Measurements from ENCODE around the gene SEMA3C.

SEMA3C gene

DNA sequence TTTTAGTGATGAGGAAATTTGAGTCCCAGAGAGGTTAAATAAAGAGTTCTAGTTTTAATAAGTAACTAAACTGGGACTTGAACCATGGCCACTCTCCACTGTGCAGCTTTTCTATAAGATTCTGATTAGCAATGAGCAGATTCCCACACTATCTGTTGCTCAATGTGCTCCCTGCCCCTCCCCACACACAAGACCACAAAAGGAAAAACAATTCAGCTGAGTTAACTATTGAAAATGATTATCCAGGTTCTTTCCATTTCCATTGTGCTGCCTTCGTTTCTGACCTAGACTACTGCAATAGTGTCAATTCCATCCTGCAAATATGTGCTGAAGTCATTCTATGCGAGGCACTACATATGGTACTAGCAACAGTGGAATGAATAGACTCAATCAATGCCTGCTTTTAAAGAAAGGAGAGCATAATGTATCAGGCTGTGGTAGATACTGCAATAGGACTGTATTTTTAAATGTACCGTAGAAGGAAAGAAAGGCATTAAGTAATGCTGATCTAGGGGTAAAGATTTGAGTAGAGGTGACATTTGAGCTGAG is 97.0 kb downstream of the SEMA3C start:
- Histone ChIP-seq H3K27me3 (ENCODE audit: control insufficient read depth, insufficient read depth, low read length) (no peaks in the 10 kb centered on the region), H3K9ac (ENCODE audit: low read length) (no peak overlapping the region), H3K9me3 (ENCODE audit: control insufficient read depth, insufficient read depth, low read depth, low read length) (no peaks in the 10 kb centered on the region), H3K27ac (ENCODE audit: low read depth, low read length) (no peak overlapping the region), H3K36me3 (ENCODE audit: control insufficient read depth, insufficient read depth, low read length) (no peaks in the 10 kb centered on the region), H3K4me3 (ENCODE audit: low read depth, low read length) (no peak overlapping the region), H3K4me1 (ENCODE audit: control insufficient read depth, insufficient read depth, low read length) (no peaks in the 10 kb centered on the region)

DNA sequence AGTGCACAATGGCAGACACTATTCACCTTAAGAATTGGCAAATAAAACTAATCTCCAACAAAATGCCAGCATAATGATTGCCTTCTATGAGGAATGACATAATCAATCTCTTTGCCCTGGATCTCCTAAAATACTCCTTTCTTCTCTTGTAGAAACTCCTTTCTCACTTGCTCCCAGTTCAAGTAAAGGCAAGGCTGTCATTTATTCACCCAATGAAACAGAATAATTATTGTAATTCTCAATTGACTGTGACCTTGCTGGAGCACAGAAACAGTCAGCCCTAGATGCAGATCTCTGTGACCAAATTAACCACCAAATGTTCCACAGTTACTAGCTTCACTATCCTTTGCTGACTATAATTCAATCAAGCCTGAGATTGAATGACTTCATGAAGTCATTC is 99.3 kb downstream of the SEMA3C start:
- Histone ChIP-seq H3K36me3 (ENCODE audit: control insufficient read depth, insufficient read depth, low read length) (no peaks in the 10 kb centered on the region), H3K4me3 (ENCODE audit: low read depth, low read length) (no peak overlapping the region), H3K4me1 (ENCODE audit: control insufficient read depth, insufficient read depth, low read length) (no peaks in the 10 kb centered on the region), H3K9ac (ENCODE audit: low read length) (no peak overlapping the region), H3K27ac (ENCODE audit: low read depth, low read length) (no peak overlapping the region), H3K9me3 (ENCODE audit: control insufficient read depth, insufficient read depth, low read depth, low read length) (no peaks in the 10 kb centered on the region), H3K27me3 (ENCODE audit: control insufficient read depth, insufficient read depth, low read length) (no peaks in the 10 kb centered on the region)

DNA sequence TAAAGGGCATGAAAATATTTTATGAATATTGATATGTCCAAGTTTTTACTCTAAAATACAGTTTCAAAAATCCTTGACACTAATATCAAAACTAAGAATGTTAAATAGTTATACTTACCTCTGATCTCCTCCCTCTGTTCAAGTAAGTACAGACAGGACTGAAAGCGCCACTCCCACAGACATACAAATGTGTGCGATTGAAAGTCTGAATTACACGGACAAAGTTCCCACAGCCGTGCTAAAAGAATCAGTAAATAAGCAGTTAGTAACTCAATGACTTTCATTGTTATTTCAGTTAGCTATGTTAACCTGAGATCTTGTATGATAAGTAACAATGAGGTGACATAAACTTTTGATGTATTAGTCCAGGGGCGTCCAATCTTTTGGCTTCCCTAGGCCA is 100.7 kb downstream of the SEMA3C start:
- Histone ChIP-seq H3K27me3 (ENCODE audit: control insufficient read depth, insufficient read depth, low read length) (no peaks in the 10 kb centered on the region), H3K4me1 (ENCODE audit: control insufficient read depth, insufficient read depth, low read length) (no peaks in the 10 kb centered on the region), H3K9me3 (ENCODE audit: control insufficient read depth, insufficient read depth, low read depth, low read length) (no peaks in the 10 kb centered on the region), H3K36me3 (ENCODE audit: control insufficient read depth, insufficient read depth, low read length) (no peaks in the 10 kb centered on the region), H3K27ac (ENCODE audit: low read depth, low read length) (no peak overlapping the region), H3K9ac (ENCODE audit: low read length) (no peak overlapping the region), H3K4me3 (ENCODE audit: low read depth, low read length) (no peak overlapping the region)

DNA sequence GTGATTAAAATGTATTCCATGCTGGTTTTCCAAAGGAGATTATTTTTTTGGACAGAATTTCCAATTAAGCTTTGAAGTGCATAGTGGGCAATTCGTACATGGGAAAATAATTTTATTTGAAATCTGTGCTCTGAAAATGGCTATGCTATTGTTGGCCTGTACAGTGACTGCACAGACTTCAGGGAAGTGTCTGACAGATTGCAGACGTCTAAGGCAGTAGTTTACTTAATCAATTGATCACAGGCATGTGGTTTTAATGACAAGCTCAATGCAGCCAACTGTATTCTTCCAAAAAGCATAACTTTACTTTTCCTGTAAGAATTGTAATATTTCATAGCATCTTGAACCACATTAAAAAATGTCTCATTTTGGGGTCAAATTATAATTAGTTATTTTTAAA is 102.0 kb downstream of the SEMA3C start:
- H3K4me3 ChIP-seq (ENCODE audit: low read depth, low read length): no peak overlapping the region
- H3K9ac ChIP-seq (ENCODE audit: low read length): no peak overlapping the region
- H3K36me3 ChIP-seq (ENCODE audit: control insufficient read depth, insufficient read depth, low read length): no peaks in the 10 kb centered on the region

DNA sequence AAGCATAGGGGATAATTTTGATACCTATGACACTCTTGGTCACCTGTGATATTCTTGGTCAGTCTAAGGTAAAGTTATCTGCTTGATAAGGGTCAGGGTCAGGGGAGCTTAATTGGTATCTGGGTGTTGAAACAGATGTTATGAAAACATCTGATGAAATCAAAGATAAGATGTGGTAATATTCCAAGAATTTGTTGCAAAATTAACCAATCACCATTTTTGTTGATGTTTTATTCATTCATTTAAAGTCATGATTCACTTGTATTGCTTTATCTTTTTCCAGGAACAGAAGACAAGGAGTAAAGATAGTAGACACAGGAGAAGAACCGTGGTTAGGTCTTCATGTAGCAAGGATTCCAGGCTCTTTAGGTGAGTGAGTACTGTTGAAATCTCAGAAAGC is 103.1 kb downstream of the SEMA3C start:
- no peaks in the 10 kb centered on the region for H3K9me3 ChIP-seq (ENCODE audit: control insufficient read depth, insufficient read depth, low read depth, low read length)
- H3K9ac ChIP-seq (ENCODE audit: low read length): no peak overlapping the region
- no peaks in the 10 kb centered on the region for H3K27me3 ChIP-seq (ENCODE audit: control insufficient read depth, insufficient read depth, low read length)
- H3K27ac ChIP-seq (ENCODE audit: low read depth, low read length): no peak overlapping the region
- no peaks in the 10 kb centered on the region for H3K36me3 ChIP-seq (ENCODE audit: control insufficient read depth, insufficient read depth, low read length)
- no peaks in the 10 kb centered on the region for H3K4me1 ChIP-seq (ENCODE audit: control insufficient read depth, insufficient read depth, low read length)
- no peak overlapping the region for H3K4me3 ChIP-seq (ENCODE audit: low read depth, low read length)

More for the DNA sequence above, 102.0 kb downstream of the SEMA3C start:
- Histone ChIP-seq H3K9me3 (ENCODE audit: control insufficient read depth, insufficient read depth, low read depth, low read length) (no peaks in the 10 kb centered on the region), H3K4me1 (ENCODE audit: control insufficient read depth, insufficient read depth, low read length) (no peaks in the 10 kb centered on the region), H3K27ac (ENCODE audit: low read depth, low read length) (no peak overlapping the region), H3K27me3 (ENCODE audit: control insufficient read depth, insufficient read depth, low read length) (no peaks in the 10 kb centered on the region)

DNA sequence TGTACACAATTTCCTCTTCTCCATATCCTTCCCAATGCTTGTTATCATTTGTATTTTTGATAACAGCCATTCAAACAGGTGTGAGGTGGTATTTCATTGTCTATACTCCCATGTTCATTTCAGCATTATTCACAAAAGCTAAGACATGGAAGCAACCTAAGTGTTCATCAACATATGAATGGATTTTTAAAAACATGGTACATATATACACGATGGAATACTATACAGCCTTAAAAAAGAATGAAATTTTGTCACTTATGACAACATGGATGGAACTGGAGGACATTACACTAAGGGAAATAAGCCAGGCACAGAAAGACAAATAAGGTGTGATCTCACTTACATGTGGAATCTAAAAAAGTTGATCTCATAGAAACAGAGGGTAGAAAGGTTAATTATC is 109.3 kb downstream of the SEMA3C start:
- Histone ChIP-seq H3K9me3 (ENCODE audit: control insufficient read depth, insufficient read depth, low read depth, low read length) (0 out of 2 replicates have a peak, but pooled peaks cover 3% of the 10 kb centered on the region), H3K9ac (ENCODE audit: low read length) (no peak overlapping the region), H3K27ac (ENCODE audit: low read depth, low read length) (no peak overlapping the region), H3K4me1 (ENCODE audit: control insufficient read depth, insufficient read depth, low read length) (no peaks in the 10 kb centered on the region), H3K4me3 (ENCODE audit: low read depth, low read length) (no peak overlapping the region), H3K27me3 (ENCODE audit: control insufficient read depth, insufficient read depth, low read length) (no peaks in the 10 kb centered on the region), H3K36me3 (ENCODE audit: control insufficient read depth, insufficient read depth, low read length) (no peaks in the 10 kb centered on the region)

DNA sequence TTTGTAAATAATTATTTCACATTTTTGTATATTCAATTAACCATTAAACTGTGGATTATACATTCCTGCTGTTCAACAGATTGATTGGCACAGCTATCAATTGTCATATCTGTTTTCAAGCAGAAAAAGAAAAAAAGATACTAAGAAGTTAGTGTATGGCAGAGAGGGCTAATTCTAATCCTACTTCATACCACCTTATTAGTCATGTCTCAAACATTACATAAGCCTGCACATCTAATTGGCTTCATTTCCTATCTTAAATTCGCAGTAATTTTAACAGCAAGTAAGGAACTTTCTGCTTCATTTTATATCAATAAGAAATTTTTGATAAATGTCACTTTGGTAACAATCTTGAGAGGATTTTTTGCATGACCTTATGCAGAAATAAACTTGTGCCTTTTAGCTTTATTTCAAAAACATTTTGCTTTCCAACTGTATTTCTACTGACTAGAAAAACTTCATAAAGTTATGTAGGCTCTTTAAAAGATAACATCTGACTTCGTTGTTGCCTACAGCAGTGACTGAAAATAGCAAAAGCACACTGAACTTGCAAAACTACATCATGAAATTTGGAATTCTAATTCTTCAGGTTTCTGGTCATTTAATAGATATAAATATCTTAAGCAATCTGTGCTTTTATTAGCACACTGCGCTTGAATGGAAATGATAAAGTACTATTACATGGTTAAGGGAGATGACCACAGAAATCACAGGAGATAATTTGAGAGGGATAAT is 111.5 kb downstream of the SEMA3C start:
- Histone ChIP-seq H3K27ac (ENCODE audit: low read depth, low read length) (no peak overlapping the region), H3K4me3 (ENCODE audit: low read depth, low read length) (no peak overlapping the region), H3K9me3 (ENCODE audit: control insufficient read depth, insufficient read depth, low read depth, low read length) (0 out of 2 replicates have a peak, but pooled peaks cover 3% of the 10 kb centered on the region)

DNA sequence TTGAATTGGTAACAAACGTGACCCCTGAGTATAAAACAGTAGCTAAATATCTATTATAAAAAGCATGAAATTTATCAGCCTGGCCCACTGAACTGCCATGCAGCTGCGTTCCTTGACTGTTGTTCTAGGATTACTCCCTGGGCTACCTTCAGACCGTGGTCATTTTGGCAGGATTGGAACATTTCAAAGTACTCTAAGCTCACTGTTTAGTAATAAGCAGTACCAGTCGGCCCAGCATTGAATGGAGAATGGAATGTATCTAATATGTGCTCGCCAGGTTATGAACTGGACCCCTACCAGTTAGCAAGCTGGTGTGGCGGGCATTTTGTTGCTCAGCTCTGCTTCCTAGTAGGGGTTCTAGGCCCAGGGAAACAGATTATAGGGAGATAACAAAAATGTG is 112.2 kb downstream of the SEMA3C start:
- no peaks in the 10 kb centered on the region for H3K27me3 ChIP-seq (ENCODE audit: control insufficient read depth, insufficient read depth, low read length)
- H3K4me3 ChIP-seq (ENCODE audit: low read depth, low read length): no peak overlapping the region
- H3K9me3 ChIP-seq (ENCODE audit: control insufficient read depth, insufficient read depth, low read depth, low read length): 0 out of 2 replicates have a peak, but pooled peaks cover 3% of the 10 kb centered on the region
- H3K27ac ChIP-seq (ENCODE audit: low read depth, low read length): no peak overlapping the region
- H3K4me1 ChIP-seq (ENCODE audit: control insufficient read depth, insufficient read depth, low read length): no peaks in the 10 kb centered on the region
- no peaks in the 10 kb centered on the region for H3K36me3 ChIP-seq (ENCODE audit: control insufficient read depth, insufficient read depth, low read length)
- no peak overlapping the region for H3K9ac ChIP-seq (ENCODE audit: low read length)

More for the DNA sequence above, 111.5 kb downstream of the SEMA3C start:
- Histone ChIP-seq H3K4me1 (ENCODE audit: control insufficient read depth, insufficient read depth, low read length) (no peaks in the 10 kb centered on the region), H3K27me3 (ENCODE audit: control insufficient read depth, insufficient read depth, low read length) (no peaks in the 10 kb centered on the region), H3K36me3 (ENCODE audit: control insufficient read depth, insufficient read depth, low read length) (no peaks in the 10 kb centered on the region), H3K9ac (ENCODE audit: low read length) (no peak overlapping the region)

DNA sequence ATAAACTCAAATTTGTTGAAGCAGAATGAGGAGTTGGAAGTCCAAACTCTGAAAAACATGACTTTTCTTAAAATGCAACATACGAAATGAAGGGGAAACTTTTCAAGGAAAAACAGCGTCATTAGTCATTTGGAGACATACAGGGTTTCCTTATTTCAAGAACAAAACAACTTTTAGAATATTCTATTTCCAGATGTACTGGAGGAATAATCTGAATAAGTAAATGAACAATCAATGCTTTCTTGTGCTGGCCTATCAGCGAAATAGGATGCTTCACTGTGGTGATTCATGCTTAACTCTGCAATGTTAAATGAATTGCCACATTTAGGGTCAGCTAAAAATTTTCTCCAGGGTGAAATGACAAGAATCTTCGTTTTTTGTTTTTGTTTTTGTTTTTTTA is 114.3 kb downstream of the SEMA3C start:
- Histone ChIP-seq H3K9me3 (ENCODE audit: control insufficient read depth, insufficient read depth, low read depth, low read length) (0 out of 2 replicates have a peak, but pooled peaks cover 1% of the 10 kb centered on the region), H3K36me3 (ENCODE audit: control insufficient read depth, insufficient read depth, low read length) (no peaks in the 10 kb centered on the region), H3K4me3 (ENCODE audit: low read depth, low read length) (no peak overlapping the region), H3K4me1 (ENCODE audit: control insufficient read depth, insufficient read depth, low read length) (no peaks in the 10 kb centered on the region), H3K27ac (ENCODE audit: low read depth, low read length) (no peak overlapping the region), H3K27me3 (ENCODE audit: control insufficient read depth, insufficient read depth, low read length) (no peaks in the 10 kb centered on the region), H3K9ac (ENCODE audit: low read length) (no peak overlapping the region)

DNA sequence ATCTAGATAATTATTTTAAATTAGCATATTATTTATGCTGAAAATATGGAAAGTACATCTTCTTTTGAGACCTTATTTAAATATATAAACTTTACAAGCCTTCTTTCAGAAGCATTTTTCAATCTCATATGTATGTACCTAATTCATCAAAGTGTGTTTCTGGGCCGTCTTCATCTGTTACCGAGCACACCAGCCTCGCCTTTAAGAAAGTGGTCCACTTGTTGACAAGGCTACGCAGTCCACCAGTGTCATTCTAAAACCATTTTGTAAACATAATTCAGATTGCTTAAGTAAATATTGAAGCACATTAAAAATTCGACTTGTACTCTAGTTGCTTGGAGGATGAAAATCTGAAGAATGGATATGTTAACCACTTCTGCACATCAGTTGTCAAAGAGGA is 116.3 kb downstream of the SEMA3C start:
- Histone ChIP-seq H3K9me3 (ENCODE audit: control insufficient read depth, insufficient read depth, low read depth, low read length) (no peaks in the 10 kb centered on the region), H3K9ac (ENCODE audit: low read length) (no peak overlapping the region), H3K27ac (ENCODE audit: low read depth, low read length) (no peak overlapping the region), H3K4me3 (ENCODE audit: low read depth, low read length) (no peak overlapping the region), H3K36me3 (ENCODE audit: control insufficient read depth, insufficient read depth, low read length) (no peaks in the 10 kb centered on the region), H3K27me3 (ENCODE audit: control insufficient read depth, insufficient read depth, low read length) (no peaks in the 10 kb centered on the region), H3K4me1 (ENCODE audit: control insufficient read depth, insufficient read depth, low read length) (no peaks in the 10 kb centered on the region)

DNA sequence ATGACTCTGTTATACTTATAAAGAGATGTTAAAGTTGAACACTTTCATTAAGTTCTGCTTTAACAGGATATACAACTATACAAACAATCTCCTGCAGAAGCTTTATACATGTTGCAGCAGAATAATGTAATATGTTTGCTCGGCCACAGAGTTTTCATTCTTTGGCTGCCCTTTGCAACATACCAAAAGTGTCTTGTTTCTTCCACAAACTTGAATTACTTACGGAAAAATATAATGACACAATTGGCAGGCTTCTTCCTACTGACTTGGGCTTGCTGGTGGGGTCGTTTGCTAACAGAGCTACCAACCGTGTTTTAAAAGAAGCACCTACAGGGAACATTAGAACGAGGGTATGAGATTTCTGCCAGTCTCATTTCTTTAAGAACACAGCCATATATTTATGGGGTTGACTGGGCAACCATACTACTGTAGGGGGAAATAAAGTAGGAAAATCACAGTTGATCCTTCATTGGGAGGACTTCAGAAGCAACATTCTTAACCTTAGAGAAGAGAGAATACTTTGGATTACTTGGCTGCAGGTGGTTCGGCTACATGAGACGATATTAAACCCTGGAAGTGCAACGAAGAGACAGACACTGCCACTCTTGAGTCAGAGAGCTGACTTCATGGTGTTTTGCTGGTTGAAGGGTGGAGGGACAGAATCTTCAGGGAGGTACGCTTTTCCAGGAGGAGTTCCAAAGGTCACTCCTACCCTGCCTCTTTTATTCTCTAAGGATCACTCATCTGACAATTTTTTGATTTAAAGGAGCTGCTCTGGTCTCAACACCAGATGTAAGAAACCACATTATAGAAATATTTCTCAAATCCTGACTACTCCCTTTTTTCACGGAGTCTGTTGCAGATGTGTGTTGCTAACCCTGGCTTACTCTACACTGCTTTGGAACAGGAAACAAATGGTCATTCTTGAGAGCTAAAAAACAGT is 123.9 kb downstream of the SEMA3C start:
- H3K36me3 ChIP-seq (ENCODE audit: control insufficient read depth, insufficient read depth, low read length): no peaks in the 10 kb centered on the region
- H3K9ac ChIP-seq (ENCODE audit: low read length): no peak overlapping the region
- H3K4me3 ChIP-seq (ENCODE audit: low read depth, low read length): no peak overlapping the region
- no peaks in the 10 kb centered on the region for H3K27me3 ChIP-seq (ENCODE audit: control insufficient read depth, insufficient read depth, low read length)
- H3K27ac ChIP-seq (ENCODE audit: low read depth, low read length): no peak overlapping the region
- H3K4me1 ChIP-seq (ENCODE audit: control insufficient read depth, insufficient read depth, low read length): no peaks in the 10 kb centered on the region
- H3K9me3 ChIP-seq (ENCODE audit: control insufficient read depth, insufficient read depth, low read depth, low read length): no peaks in the 10 kb centered on the region

All from HUES6 (cell line).